Sigmoid colon (tissue), 7 donors: ENCODE data around the gene GRAMD1A. TPM values are rescaled to one million over a fixed set of nuclear protein-coding genes. Genes with fewer than 3 reads are reported as not detected.
A peak's percentile ranks its signal among the peaks of the same experiment; 100 is the strongest.

ENCODE experiments used
- DNase-seq: peaks from one replicate; pipeline ENCODE4 v3.0.0-alpha.2; 2019
- H3K27ac ChIP-seq, 4 donors: fragments of 200-600 bp; sonication (generic); one replicate each; pipeline ENCODE4 v1.5.1; 2016 to 2019; ENCODE audit warnings: mild to moderate bottlenecking in 1 of 4
- H3K27me3 ChIP-seq, 3 donors: fragments of 200-600 bp; sonication (generic); one replicate each; pipeline ENCODE4 v1.5.1; 2019; ENCODE audit warnings: mild to moderate bottlenecking in 1 of 3
- H3K36me3 ChIP-seq, 4 donors: fragments of 200-600 bp; sonication (generic); one replicate each; pipeline ENCODE4 v1.5.1; 2016 to 2019
- H3K4me1 ChIP-seq, 4 donors: fragments of 200-600 bp; sonication (generic); one replicate each; pipeline ENCODE4 v1.5.1; 2017 to 2019
- H3K4me3 ChIP-seq, 4 donors: fragments of 200-600 bp; sonication (generic); one replicate each; pipeline ENCODE4 v1.5.1; 2017 to 2019; ENCODE audit warnings: mild to moderate bottlenecking in 2 of 4, moderate library complexity in 1 of 4
- H3K9me3 ChIP-seq, 4 donors: fragments of 200-600 bp in 3 of 4; sonication (generic) in 3 of 4; one replicate each; pipeline versions ENCODE4 v1.5.1 to v1.6.1; 2013 to 2019
- EP300 ChIP-seq, 4 donors: sonication (generic); formaldehyde crosslinking; IDR thresholded peaks; one replicate each; pipeline ENCODE4 v1.6.1; 2017; ENCODE audit warnings: antibody characterized with exemption in 4 of 4
- POLR2A ChIP-seq, 2 donors: fragments of 450-650 bp; IDR thresholded peaks; one replicate each; pipeline ENCODE4 v1.6.1; 2016; ENCODE audit warnings: antibody characterized with exemption in 2 of 2, mild to moderate bottlenecking in 2 of 2, moderate library complexity in 2 of 2
- POLR2AphosphoS5 ChIP-seq, 4 donors: sonication (generic); formaldehyde crosslinking; IDR thresholded peaks; one replicate each; pipeline ENCODE4 v1.6.1; 2017; ENCODE audit warnings: antibody characterized with exemption in 4 of 4
- WGBS, 2 donors: extraction: QIAGEN DNeasy Blood & Tissue Kit; methylation state at CpG; one replicate each; pipeline ENCODE4 v1.1.7; 2013; 5-methylcytosine and 5-hydroxymethylcytosine counted together
- intact Hi-C: fragments of 100-400 bp; cut with DNase I; formaldehyde crosslinking; loops from one replicate; pipeline ENCODE4 v1.15.1; 2023
- polyA plus RNA-seq, 3 donors: library from polyadenylated mRNA; stranded (reverse); fragments of 200-250 nt; gene quantifications; one replicate each; pipeline ENCODE4 v1.2.3, GENCODE V29; 2013
- total RNA-seq, 4 donors: library from RNA; depleted of rRNA; stranded (reverse); fragments of >200 nt; gene quantifications; one replicate each; pipeline ENCODE4 v1.1.0, GENCODE V29; 2016
- TF ChIP-seq, protein P1 (sequence below), 4 experiments: fragments of 450-650 bp in 3 of 4; fragments of 200-600 bp in 1 of 4; IDR thresholded peaks; one replicate each; pipeline ENCODE4 v1.5.1; 2016 to 2019; ENCODE audit warnings: antibody characterized with exemption in 4 of 4, mild to moderate bottlenecking in 3 of 4, moderate library complexity in 2 of 4
- donor health status: healthy with polysubstance abuse.
- donor health status: Bipolar disorder and iron deficiency.
- donor health status: healthy.

The GRAMD1A gene
- total and polyA plus RNA-seq, 7 donors: 5.1 to 58.9 (median 30.3) TPM

DNA sequence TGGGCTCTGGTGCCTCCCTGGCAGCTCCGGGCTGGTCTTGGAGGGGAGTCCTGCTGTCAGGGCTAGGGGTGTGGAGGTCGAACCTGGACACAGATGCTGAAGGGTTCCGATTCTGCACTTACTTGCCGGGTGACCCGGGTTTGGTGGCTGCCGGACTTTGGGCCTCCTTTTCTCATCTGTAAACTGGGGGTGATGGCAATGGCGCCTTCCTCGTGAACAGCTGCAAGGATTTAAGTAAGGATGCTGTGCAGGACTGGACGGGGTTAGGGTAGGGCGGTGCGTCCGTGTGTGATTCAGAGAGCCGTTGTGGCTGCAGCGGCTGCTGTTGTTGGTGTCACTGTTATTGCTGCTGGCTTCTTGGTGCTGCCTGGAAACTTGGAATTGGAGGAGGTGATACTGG, 43.8 kb downstream of the GRAMD1A start:
- no peaks in the 10 kb centered on the region for H3K9me3 ChIP-seq
- intact Hi-C loops: no loop called here
- H3K4me3 ChIP-seq: no peak overlapping the region
- H3K27ac ChIP-seq: no peak overlapping the region
- 84 to 86% methylated on average over 14 of the region's 14 CpGs for WGBS, 2 donors
- no peak for DNase-seq
- H3K36me3 ChIP-seq: no peaks in the 10 kb centered on the region
- peaks cover 0 to 26% (median 23%) of the 10 kb centered on the region in 4 donors for H3K4me1 ChIP-seq
- TF ChIP-seq EP300 (IDR thresholded peaks at IDR 0.05): no peak
- TF ChIP-seq, protein P1, sequence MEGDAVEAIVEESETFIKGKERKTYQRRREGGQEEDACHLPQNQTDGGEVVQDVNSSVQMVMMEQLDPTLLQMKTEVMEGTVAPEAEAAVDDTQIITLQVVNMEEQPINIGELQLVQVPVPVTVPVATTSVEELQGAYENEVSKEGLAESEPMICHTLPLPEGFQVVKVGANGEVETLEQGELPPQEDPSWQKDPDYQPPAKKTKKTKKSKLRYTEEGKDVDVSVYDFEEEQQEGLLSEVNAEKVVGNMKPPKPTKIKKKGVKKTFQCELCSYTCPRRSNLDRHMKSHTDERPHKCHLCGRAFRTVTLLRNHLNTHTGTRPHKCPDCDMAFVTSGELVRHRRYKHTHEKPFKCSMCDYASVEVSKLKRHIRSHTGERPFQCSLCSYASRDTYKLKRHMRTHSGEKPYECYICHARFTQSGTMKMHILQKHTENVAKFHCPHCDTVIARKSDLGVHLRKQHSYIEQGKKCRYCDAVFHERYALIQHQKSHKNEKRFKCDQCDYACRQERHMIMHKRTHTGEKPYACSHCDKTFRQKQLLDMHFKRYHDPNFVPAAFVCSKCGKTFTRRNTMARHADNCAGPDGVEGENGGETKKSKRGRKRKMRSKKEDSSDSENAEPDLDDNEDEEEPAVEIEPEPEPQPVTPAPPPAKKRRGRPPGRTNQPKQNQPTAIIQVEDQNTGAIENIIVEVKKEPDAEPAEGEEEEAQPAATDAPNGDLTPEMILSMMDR (IDR thresholded peaks at IDR 0.05): no peak
- TF ChIP-seq POLR2AphosphoS5 (IDR thresholded peaks at IDR 0.05): no peak
- TF ChIP-seq POLR2A (IDR thresholded peaks at IDR 0.05): no peak
- peaks cover 6 to 33% (median 25%) of the 10 kb centered on the region in 3 donors for H3K27me3 ChIP-seq

DNA sequence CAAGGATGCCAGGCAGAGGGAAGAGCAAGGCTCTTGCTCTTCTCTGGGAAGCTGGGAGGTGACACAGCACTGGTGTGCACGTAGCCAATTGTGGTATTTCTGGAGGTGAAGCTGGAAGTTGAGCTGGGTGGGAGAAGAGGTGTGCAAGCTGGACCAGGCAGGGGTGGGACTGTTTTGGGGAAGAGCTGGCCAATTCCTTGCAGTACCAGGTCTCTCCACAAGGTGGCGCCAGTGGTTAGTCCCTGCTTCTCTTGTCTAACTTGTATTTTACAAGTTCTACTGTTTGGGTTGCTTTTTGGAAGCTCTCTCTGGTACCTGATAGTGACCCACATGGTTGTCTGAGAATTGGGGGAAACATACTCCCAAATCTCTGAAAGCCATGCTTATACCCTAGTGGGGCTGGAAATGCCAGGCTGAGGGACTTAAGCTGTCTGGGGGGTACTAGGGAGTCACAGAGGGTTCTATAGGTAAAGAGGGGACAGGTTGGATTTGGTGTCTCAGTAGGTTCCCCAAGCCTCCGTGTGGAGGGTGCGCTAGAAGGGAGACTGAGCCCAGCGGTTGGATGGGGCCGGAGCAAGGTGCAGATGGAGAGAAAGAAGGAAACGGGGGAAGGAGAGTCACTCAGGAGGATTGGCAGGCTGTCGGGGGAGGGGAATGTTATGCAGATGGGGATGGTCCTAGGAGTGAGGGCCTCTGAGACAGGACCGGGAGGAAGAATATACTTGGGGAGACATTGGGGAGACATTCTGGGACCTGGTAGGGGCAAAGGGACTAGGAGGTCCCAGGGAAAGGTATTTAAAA, 44.4 kb downstream of the GRAMD1A start:
- TF ChIP-seq, protein P1 (IDR thresholded peaks at IDR 0.05): peak; percentile 70 to 85 (median 78)
- TF ChIP-seq POLR2AphosphoS5 (IDR thresholded peaks at IDR 0.05): no peak
- H3K4me1 ChIP-seq: peaks cover 0 to 23% (median 23%) of the 10 kb centered on the region in 4 donors
- intact Hi-C loops: no loop called here
- peaks cover 6 to 30% (median 23%) of the 10 kb centered on the region in 3 donors for H3K27me3 ChIP-seq
- DNase-seq: no peak
- H3K27ac ChIP-seq: no peak overlapping the region
- H3K9me3 ChIP-seq: no peaks in the 10 kb centered on the region
- no peaks in the 10 kb centered on the region for H3K36me3 ChIP-seq
- WGBS, 2 donors: 64 to 68% methylated on average over 9 of the region's 9 CpGs
- no peak overlapping the region for H3K4me3 ChIP-seq

GRCh38 chr19:35045667-35046300, 45.7 kb downstream of the GRAMD1A start:
- WGBS, 2 donors: 42 to 76% methylated on average over 10 of the region's 10 CpGs
- intact Hi-C loops: no loop called here
- DNase-seq: no peak
- Histone ChIP-seq H3K4me3 (no peak overlapping the region), H3K27ac (no peak overlapping the region), H3K9me3 (no peaks in the 10 kb centered on the region), H3K4me1 (peaks cover 0 to 12% (median 10%) of the 10 kb centered on the region in 4 donors), H3K36me3 (no peaks in the 10 kb centered on the region), H3K27me3 (peaks cover 0 to 17% (median 11%) of the 10 kb centered on the region in 3 donors)
- TF ChIP-seq POLR2AphosphoS5 (IDR thresholded peaks at IDR 0.05) (no peak), POLR2A (IDR thresholded peaks at IDR 0.05) (no peak), EP300 (IDR thresholded peaks at IDR 0.05) (no peak)
- TF ChIP-seq, protein P1 (IDR thresholded peaks at IDR 0.05): no peak

- TF ChIP-seq, protein P1 (IDR thresholded peaks at IDR 0.05): no peak
- TF ChIP-seq POLR2AphosphoS5 (IDR thresholded peaks at IDR 0.05) (no peak), POLR2A (IDR thresholded peaks at IDR 0.05) (no peak), EP300 (IDR thresholded peaks at IDR 0.05) (no peak)
- intact Hi-C loops: no loop called here
- no peak overlapping the region for H3K27ac ChIP-seq
- no peak for DNase-seq
- no peaks in the 10 kb centered on the region for H3K9me3 ChIP-seq
- WGBS, 2 donors: 84 to 91% methylated on average over 5 of the region's 5 CpGs
- H3K27me3 ChIP-seq: peaks cover 0 to 11% (median 4%) of the 10 kb centered on the region in 3 donors
- peaks cover 0 to 5% (median 3%) of the 10 kb centered on the region in 4 donors for H3K4me1 ChIP-seq
- H3K36me3 ChIP-seq: no peaks in the 10 kb centered on the region
- H3K4me3 ChIP-seq: no peak overlapping the region
Observed at GRCh38 chr19:35046461-35046860, 46.3 kb downstream of the GRAMD1A start.
